ENCODE data around the gene MYH2.

DNA sequence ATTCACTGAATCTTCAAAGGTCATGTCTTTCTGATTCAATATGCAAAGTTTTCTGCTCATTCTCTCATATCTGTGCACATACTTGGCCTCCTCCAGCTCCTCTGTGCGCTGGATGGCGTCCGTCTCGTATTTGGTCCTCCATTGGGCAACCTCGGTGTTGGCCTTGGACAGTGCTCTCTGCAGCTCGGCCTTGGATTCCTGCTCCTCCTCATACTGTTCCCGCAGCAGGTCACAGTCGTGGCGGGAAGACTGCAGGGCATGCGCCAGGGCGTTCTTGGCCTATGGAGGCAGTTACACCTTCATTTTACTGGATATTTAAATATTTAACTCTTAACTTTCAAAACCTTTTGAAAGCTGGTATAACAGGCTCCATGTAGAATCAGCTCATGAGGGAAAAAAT, 22.9 kb downstream of the MYH2 start:
- TF ChIP-seq, protein P1, sequence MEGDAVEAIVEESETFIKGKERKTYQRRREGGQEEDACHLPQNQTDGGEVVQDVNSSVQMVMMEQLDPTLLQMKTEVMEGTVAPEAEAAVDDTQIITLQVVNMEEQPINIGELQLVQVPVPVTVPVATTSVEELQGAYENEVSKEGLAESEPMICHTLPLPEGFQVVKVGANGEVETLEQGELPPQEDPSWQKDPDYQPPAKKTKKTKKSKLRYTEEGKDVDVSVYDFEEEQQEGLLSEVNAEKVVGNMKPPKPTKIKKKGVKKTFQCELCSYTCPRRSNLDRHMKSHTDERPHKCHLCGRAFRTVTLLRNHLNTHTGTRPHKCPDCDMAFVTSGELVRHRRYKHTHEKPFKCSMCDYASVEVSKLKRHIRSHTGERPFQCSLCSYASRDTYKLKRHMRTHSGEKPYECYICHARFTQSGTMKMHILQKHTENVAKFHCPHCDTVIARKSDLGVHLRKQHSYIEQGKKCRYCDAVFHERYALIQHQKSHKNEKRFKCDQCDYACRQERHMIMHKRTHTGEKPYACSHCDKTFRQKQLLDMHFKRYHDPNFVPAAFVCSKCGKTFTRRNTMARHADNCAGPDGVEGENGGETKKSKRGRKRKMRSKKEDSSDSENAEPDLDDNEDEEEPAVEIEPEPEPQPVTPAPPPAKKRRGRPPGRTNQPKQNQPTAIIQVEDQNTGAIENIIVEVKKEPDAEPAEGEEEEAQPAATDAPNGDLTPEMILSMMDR (conservative IDR thresholded peaks at IDR 0.05 in 1 of 2, IDR thresholded peaks at IDR 0.05 in 1 of 2; ENCODE audit: extremely low read depth in 1 of 2, insufficient read depth in 1 of 2, low read depth in 1 of 2, low read length in 2 of 2): no peak
- TF ChIP-seq EZH2 (IDR thresholded peaks at IDR 0.05; ENCODE audit: borderline replicate concordance, low read length): no peak

Measured in mammary epithelial cell (primary cell).